NCI-H1930 (cell line): Measurements from ENCODE around the gene ZMYND11.
"Not testable (repeated sequence)": the region's sequence is repeated elsewhere in the genome, so short reads cannot be mapped to it uniquely, and the experiment has no call there.

Source experiments
- DNase-seq, 2 experiments: peaks; one replicate each; lab custom pipeline; 2025; lab: John Stamatoyannopoulos, UW

ZMYND11 gene

DNA sequence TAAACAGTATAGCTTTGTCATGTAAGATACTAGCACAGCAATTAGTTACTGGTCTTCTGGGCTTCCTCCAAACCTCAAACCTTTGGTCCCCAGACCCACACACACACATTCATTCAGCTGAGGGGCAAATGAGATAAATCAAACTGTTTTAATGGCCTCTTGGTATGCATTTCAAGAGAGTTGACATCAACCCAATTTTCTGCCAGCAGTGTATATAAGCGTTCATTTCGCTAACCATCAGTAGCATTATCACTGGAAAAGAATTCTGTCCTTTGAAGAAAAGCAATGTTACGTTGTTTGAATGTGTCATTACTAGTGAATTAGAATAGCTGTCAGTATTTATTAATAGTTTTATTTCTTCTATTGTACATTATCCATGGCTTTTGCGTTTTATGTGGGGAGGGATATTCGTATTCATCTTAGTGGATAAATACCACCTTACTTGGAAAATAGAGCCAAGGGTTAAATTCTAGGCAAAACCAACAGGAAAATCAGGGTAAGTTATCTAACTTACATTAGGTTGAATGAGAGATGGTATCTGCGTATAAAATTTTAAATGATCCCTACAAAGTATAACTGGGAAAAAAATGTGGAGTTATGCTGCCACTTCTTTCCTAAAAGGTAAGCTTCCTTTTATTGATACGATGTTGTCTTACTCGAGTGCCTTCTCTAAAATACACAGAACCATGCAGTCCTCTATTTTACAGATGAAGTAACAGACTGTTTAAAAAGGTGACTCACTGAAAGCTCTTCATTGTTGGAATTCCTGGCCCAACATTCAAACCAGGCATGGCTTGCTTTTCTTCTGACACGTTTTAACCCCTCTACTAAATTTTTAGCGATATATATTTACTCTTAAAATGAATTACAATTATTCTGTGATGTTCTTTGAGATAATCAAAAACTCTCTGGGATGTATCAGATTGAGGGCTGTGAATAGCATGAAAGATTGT, 2.0 kb upstream of the ZMYND11 start:
- DNase-seq: no peak

DNA sequence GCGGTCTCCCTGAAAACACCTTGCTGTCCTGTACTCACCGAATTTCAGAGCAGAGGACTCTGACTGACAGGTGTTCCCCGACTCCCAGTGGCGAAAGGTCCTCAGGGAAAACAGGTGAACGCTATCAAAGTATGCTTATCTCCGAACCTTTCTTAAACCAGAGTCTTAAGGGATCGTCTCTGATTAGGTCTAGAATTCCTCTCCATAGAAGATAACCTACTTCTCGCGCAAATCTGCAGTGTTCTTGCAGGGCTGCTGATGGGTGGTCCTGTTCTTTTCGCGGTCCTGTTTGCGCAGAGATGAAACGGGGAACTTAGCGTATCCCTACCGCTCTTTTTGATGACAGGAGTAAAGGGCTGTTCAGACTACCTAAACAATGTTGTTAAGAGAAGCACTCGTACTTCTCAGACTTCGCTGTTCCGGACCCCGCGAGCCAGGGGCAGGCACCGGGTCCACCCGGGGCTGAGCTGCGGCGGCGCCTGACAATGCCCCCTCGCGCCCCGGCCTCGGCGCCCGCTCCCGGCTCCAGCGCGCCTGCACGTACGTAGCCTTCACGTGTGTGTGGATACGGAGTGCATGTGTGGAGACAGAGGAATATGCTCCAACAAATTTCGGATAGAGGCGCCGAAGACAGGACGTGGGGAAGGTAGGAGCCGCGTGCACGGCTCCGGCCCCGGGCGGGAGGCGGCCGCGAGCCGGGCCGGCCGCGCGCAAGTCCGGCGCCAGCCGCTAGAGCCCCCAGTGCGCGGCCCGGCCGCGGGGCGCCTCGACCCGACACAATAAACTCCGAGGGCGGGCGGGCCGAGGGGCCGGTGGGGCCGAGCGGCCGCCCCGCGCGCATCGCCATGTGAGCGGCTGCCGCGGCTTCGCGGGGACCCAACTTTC, 766 bp upstream of the ZMYND11 start:
- no peak for DNase-seq

DNA sequence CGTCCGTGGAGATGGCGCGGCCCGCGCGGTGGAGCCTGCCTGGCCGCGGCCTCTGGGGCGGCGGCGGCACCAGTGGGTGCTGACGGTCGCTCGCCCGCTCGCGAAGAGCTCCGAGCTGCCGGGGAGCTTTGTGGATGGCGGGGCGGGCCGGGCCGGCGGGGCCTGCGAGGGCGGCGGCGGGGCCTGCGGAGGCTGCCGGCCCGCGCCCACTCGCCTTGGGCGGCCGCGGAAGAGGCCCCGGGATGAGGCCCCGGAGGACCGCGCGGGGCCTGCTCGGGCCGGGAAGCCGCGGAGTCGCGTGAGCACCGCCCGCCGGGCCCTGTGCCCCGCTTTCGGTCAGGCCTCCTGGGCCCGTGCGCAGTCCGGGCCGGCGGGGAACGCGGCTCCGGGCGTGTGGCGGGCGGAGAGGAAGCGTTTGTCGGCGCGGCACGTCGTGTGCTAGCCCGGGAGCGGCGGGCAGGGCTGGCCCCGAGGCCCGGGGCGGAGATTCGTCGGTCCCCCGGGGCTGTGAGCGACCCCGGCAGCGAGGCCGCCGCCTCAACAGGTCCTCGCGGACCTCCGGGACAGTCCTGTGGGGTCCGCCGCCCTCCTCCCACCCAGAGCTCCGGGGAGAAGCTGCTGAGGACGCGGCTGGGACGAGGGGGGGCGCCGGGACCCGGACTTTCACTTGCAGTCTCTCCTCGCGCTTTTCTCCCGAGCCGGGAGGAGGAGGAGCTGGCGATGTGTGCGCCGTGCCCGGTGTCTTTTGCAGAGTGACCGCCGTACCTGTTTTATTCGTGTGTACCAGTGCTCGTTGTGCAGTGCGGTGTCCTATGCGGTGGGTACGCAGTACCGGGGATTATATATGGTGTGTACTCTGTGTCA, 578 bp downstream of the ZMYND11 start:
- no peak for DNase-seq

- no peak for DNase-seq
Observed at GRCh38 chr10:136465-136762, 1.2 kb downstream of the ZMYND11 start.

- DNase-seq: no peak
Observed at GRCh38 chr10:137031-137430, 1.8 kb downstream of the ZMYND11 start.

DNA sequence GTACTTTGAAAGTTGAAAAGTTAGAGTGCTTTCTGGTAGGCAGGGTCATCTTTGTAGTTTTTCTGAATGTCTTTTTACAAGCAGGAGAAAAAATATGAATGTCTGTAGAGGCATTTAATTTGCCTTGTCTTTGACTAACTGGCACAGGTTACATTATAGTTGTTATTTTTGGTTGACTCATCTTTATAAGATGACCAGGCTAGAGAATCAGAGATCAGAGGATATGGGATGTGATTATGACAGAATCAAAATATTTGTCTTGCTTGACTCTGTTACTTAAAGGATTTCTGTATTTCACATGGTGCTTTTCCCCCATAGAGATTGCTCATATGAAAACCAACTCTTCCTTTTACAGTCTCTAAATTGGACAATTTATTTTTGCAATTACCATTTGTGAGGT, 2.4 kb downstream of the ZMYND11 start:
- DNase-seq: no peak

DNA sequence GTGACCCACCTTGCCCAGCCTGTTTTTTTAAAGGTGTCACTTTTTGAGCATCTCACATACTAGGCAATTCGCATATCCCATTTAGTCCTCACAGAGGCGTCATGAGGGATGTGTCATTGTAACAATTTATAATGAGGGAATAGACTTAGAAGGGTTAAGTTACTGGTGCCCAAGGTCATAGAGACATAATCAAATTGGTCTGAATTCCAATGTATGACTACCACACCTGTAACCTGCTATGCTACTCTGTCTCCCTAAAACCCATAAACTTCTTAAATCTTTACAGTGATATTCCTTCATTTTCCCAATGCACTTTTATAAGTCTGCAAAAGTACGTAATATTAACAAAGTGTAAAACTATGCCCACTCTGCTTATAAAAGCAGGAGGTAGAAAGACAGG, 7.1 kb downstream of the ZMYND11 start:
- no peak for DNase-seq

DNA sequence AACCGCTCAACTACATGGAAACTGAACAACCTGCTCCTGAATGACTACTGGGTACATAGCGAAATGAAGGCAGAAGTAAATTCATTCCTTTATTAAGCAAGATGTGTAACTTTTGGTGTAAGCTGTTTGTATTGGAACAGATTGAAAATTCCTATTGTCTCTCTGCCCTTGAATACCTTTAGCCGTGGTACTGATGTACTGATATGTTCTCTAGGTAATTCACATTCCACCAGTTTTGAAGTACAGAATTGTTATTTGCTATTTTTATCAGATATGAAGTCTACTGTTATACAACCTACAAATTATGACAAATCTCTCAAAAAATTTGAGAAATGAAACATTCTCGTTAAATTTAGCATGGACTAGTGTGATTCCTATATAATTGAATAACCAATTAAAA, 17.7 kb downstream of the ZMYND11 start:
- DNase-seq: no peak

DNA sequence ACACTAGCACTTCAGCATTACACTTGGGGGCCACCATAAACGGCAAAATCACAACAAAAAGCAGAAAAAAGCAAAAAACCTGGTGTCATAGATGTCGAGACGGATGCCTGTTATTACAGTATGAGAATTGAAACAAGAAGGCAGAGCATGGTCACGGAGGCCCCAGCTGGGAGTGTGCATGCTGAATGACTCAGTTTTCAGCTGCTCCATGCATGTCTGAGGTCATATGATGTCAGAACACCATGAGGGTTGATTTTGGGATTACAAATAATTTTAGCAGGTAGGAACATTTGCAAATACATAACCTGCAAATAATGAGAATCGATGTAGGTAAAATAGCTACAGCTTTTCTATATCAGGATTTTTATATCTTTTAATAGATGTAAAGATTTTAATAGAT, 19.1 kb downstream of the ZMYND11 start:
- DNase-seq: no peak

GRCh38 chr10:167383-167782, 32.1 kb downstream of the ZMYND11 start:
- no peak for DNase-seq

GRCh38 chr10:173741-174140, 38.5 kb downstream of the ZMYND11 start:
- DNase-seq: no peak

DNA sequence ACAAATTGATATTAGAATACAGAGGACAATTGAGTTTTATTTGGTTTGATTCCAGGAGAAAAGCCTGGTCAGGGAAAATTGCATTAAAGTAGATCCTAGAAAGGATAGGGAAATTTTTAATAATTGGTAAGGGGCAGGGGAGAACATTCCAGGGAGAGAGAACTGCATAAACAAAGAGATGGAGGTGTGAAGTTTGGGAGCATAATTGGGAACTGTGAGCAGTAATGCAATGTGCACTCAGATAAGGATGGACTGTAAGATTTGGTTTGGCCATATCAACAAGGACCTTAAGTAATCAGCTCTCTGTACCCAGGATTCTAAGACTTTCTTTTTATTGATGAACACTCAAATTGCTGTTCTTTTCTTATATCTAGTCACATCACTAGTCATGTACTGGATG, 41.4 kb downstream of the ZMYND11 start:
- DNase-seq: no peak

GRCh38 chr10:178208-178607, 43.0 kb downstream of the ZMYND11 start:
- DNase-seq: no peak

DNA sequence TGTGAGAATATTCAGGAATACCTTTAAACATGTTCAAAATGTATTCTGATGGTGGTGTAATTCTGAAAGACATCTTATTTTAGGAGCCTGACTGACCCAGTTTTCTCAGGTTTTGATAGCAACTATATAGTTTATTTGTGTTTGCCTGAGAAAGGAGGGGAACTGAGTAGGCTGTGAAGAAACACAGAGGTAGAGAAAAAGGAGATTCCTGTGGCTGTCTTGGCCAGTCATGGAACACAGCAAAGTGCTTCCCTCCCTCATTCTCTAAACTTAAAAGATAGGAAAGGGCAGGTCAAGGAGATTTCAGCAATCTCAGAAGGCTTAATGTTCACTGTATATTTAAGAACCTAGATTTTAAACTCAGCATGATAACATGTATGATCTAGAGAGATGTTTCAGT, 43.5 kb downstream of the ZMYND11 start:
- no peak for DNase-seq

GRCh38 chr10:182441-183201, 47.4 kb downstream of the ZMYND11 start:
- no peak for DNase-seq

DNA sequence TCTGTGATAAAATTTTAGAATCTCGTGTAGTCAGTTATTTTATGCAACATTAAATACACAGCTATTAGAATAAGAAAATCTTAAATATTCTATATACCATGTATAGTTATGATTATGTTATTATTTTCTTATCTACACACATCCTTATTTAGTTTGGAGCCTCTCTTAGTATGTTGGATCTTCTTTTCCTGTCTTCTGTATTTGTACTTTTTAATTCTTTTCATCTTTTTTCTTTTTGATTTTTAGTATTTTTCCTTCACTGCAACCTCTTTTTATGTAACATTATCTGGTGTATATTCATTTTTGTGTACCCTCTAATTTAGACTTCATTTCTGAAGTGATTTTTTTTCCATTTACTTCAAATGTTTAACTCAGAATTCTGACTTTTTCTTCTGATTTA, 48.9 kb downstream of the ZMYND11 start:
- no peak for DNase-seq

- DNase-seq: no peak
Observed at GRCh38 chr10:184911-185310, 49.7 kb downstream of the ZMYND11 start.

DNA sequence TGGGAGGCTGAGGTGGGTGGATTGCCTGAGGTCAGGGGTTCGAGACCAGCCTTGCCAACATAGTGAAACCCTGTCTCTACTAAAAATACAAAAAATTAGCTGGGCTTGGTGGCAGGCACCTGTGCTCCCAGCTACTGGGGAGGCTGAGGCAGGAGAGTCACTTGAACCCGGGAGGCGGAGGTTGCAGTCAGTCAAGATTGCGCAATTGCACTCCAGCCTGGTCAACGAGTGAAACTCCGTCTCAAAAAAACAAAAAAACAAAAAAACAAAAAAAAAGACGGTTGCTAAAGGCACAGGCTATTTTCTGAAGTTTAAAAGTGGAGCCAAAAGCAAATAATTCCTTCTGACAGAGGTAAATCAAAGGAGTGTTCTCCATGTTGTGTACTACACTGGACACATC, 50.3 kb downstream of the ZMYND11 start:
- not testable (repeated sequence) for DNase-seq

GRCh38 chr10:186911-187310, 51.7 kb downstream of the ZMYND11 start:
- no peak for DNase-seq

GRCh38 chr10:188546-188945, 53.3 kb downstream of the ZMYND11 start:
- DNase-seq: no peak

DNA sequence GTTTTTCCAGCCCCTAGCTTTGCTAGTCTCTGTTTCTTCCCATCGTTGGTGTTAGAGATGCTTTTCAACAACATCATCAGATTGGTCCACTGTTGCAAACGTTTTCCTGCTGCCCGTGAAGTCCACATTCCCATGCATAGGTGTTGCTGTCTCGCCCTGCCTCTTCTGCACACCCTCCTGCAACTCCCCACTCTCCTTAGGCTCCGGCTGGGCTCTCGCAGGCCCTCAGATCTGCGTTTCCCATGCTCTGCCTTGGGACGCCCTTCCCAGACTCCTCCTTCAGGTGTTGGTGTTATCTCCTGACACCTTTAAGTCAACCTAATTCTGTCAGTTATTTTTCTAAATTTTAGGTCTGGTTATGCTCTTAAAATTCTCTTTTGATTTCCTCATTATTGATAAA, 55.0 kb downstream of the ZMYND11 start:
- no peak for DNase-seq
